ENCODE measurements around the gene SLC1A7. TPM values are rescaled to one million over a fixed set of nuclear protein-coding genes. Genes with fewer than 3 reads are reported as not detected.

SLC1A7 gene
- polyA plus RNA-seq, 2 of the 4 experiments (the other 2 are of a cell fraction): 0.04 to 0.12 TPM

GRCh38 chr1:53134961-53135734 lies 7.3 kb downstream of the SLC1A7 start:
- DNase-seq (ENCODE audit: low read depth in 1 of 2, low spot score in 1 of 2) (no peak), FAIRE-seq (no peak), ATAC-seq (peak; percentile 16 to 26; a peak in 2 of 6 replicates)
- peaks cover 9% of the 10 kb centered on the region; the same call in 1 of the 3 replicates for H3K9me3 ChIP-seq
- no peak overlapping the region for H3K4me3 ChIP-seq
- H3K27ac ChIP-seq: peak overlapping the region in 1 of 2 experiments; percentile 59; a peak in 3 of 6 replicates
- ChIA-PET CTCF (no interaction called here), POLR2A (no interaction called here)
- H3K4me2 ChIP-seq: peak overlapping the region; percentile 42; the same call in 2 of the 3 replicates
- TF ChIP-seq CHD2 (IDR thresholded peaks at IDR 0.05; ENCODE audit: low read length, partially characterized antibody): no peak
- TF ChIP-seq RCOR1 (IDR thresholded peaks at IDR 0.05; ENCODE audit: low read depth, low read length): no peak
- TF ChIP-seq KDM1A (IDR thresholded peaks at IDR 0.05; ENCODE audit: low read depth): no peak
- no peak for TF ChIP-seq RNF2 (IDR thresholded peaks at IDR 0.05; ENCODE audit: borderline replicate concordance, low read depth)
- TF ChIP-seq SREBF2 (IDR thresholded peaks at IDR 0.05): no peak
- TF ChIP-seq ZC3H11A (IDR thresholded peaks at IDR 0.05): no peak
- no peak for TF ChIP-seq MAX (IDR thresholded peaks at IDR 0.05)
- no peak for TF ChIP-seq RFX5 (IDR thresholded peaks at IDR 0.05)
- no peak for TF ChIP-seq MAFK (IDR thresholded peaks at IDR 0.05; ENCODE audit: partially characterized antibody)
- no peak for TF ChIP-seq ATOH8 (CRISPR knock-in tag; IDR thresholded peaks at IDR 0.05; ENCODE audit: low read depth)
- TF ChIP-seq HMGXB4 (CRISPR knock-in tag; IDR thresholded peaks at IDR 0.05; ENCODE audit: borderline replicate concordance): no peak
- TF ChIP-seq REST (IDR thresholded peaks at IDR 0.05): no peak
- TF ChIP-seq CBX2 (IDR thresholded peaks at IDR 0.05; ENCODE audit: borderline replicate concordance, low read depth): no peak
- WGBS (ENCODE audit: missing lambda C conversion rate): 82% methylated on average over 23 of the region's 23 CpGs
- peaks cover 19% of the 10 kb centered on the region for H3K4me1 ChIP-seq

- POLR2A ChIA-PET: no interaction called here
- Histone ChIP-seq H3K4me2 (no peak overlapping the region), H3K4me3 (no peak overlapping the region), H3K27ac (0 out of 6 replicates have a peak overlapping the region, but pooled peaks of 1 of the 2 experiments have one; percentile 10), H3K9me3 (peaks cover 9% of the 10 kb centered on the region; the same call in 1 of the 3 replicates), H3K4me1 (peaks cover 9% of the 10 kb centered on the region; the same call in 2 of the 3 replicates)
- FAIRE-seq (no peak), ATAC-seq (no peak), DNase-seq (ENCODE audit: low read depth in 1 of 2, low spot score in 1 of 2) (no peak)
- CTCF ChIA-PET: interaction anchor here (1.6 kb wide), 1 partner anchor 53 kb away, joined by 4 read pairs; no protein-coding TSS in a partner anchor
- TF ChIP-seq HDAC2 (IDR thresholded peaks at IDR 0.05) (no peak), JUN (IDR thresholded peaks at IDR 0.05) (no peak), GATA3 (IDR thresholded peaks at IDR 0.05; ENCODE audit: borderline replicate concordance) (no peak), HOXA7 (CRISPR knock-in tag; IDR thresholded peaks at IDR 0.05) (no peak), CHD2 (IDR thresholded peaks at IDR 0.05; ENCODE audit: low read length, partially characterized antibody) (no peak), HES2 (IDR thresholded peaks at IDR 0.05) (no peak), EHMT2 (IDR thresholded peaks at IDR 0.05; ENCODE audit: low read depth) (no peak)
- WGBS (ENCODE audit: missing lambda C conversion rate): 90% methylated on average over 7 of the region's 7 CpGs
Observed at GRCh38 chr1:53134042-53134485, 8.4 kb downstream of the SLC1A7 start.

All from A549 (cell line).